Measurements from ENCODE around the gene ROBO4.

- TF ChIP-seq CTCF (IDR thresholded peaks at IDR 0.05 in 8 of 11, conservative IDR thresholded peaks at IDR 0.05 in 3 of 11) (no peak), POLR2AphosphoS5 (IDR thresholded peaks at IDR 0.05) (no peak)
These were observed 57.6 kb downstream of the ROBO4 start for GRCh38 chr11:124839972-124840621.

Measured in spleen (tissue), 7 donors.